Iris pigment epithelial cell (primary cell): ENCODE data around the gene TP73.
"Not testable (repeated sequence)": the region's sequence is repeated elsewhere in the genome, so short reads cannot be mapped to it uniquely, and the experiment has no call there.

Experiments used
- DNase-seq: peaks from one replicate; pipeline ENCODE4 v3.0.0-alpha.2; 2011; ENCODE audit warnings: low read depth

Gene TP73

GRCh38 chr1:3744646-3745045 lies 92.3 kb downstream of the TP73 start:
- no peak for DNase-seq

GRCh38 chr1:3745071-3745470 lies 92.8 kb downstream of the TP73 start:
- no peak for DNase-seq

GRCh38 chr1:3745590-3746381 lies 93.5 kb downstream of the TP73 start:
- DNase-seq = no peak

GRCh38 chr1:3746389-3746829 lies 94.1 kb downstream of the TP73 start:
- DNase-seq = no peak

- peak; percentile 71 for DNase-seq
Observed at GRCh38 chr1:3746830-3747521, 94.7 kb downstream of the TP73 start.

GRCh38 chr1:3747522-3747848 lies 95.2 kb downstream of the TP73 start:
- no peak for DNase-seq

- DNase-seq = no peak
Observed at GRCh38 chr1:3747903-3748302, 95.6 kb downstream of the TP73 start.

GRCh38 chr1:3748316-3748900 lies 96.1 kb downstream of the TP73 start:
- not testable (repeated sequence) for DNase-seq

- DNase-seq = no peak
Observed at GRCh38 chr1:3749512-3749911, 97.2 kb downstream of the TP73 start.

GRCh38 chr1:3750741-3751140 lies 98.4 kb downstream of the TP73 start:
- DNase-seq = no peak

- no peak for DNase-seq
Observed at GRCh38 chr1:3752400-3752945, 100.2 kb downstream of the TP73 start, which contains the start of gene CCDC27. Gene CCDC27, plus strand, starts transcription at chr1:3752450. Its CDS starts 32 bp downstream, at chr1:3752482.

- DNase-seq = no peak
Observed at GRCh38 chr1:3753656-3754454, 101.5 kb downstream of the TP73 start.

GRCh38 chr1:3756394-3756793 lies 104.1 kb downstream of the TP73 start:
- DNase-seq = no peak

GRCh38 chr1:3759164-3759563 lies 106.8 kb downstream of the TP73 start:
- DNase-seq = no peak

GRCh38 chr1:3759796-3760195 lies 107.5 kb downstream of the TP73 start:
- DNase-seq = no peak

- DNase-seq = no peak
Observed at GRCh38 chr1:3761296-3762010, 109.1 kb downstream of the TP73 start.

GRCh38 chr1:3762151-3762872 lies 110.0 kb downstream of the TP73 start:
- DNase-seq = no peak

- DNase-seq = no peak
Observed at GRCh38 chr1:3762873-3763228, 110.5 kb downstream of the TP73 start.

GRCh38 chr1:3763351-3764125 lies 111.2 kb downstream of the TP73 start:
- no peak for DNase-seq

- no peak for DNase-seq
Observed at GRCh38 chr1:3767328-3767925, 115.1 kb downstream of the TP73 start.
